Prostate gland (tissue), 2 donors: ENCODE measurements around the gene ERN1.

ENCODE experiments used
- CTCF ChIP-seq, 4 experiments: fragments of 200-600 bp in 2 of 4; fragments of 450-650 bp in 2 of 4; sonication (generic) in 2 of 4; IDR thresholded peaks; 1 replicate in 3 of 4; 2 replicates in 1 of 4; pipeline ENCODE4 v1.5.1; 2016 to 2019; ENCODE audit warnings: antibody characterized with exemption in 4 of 4, mild to moderate bottlenecking in 2 of 4, moderate library complexity in 2 of 4
- POLR2A ChIP-seq: fragments of 450-650 bp; IDR thresholded peaks from one replicate; pipeline ENCODE4 v1.6.1; 2016; ENCODE audit warnings: antibody characterized with exemption, mild to moderate bottlenecking

GRCh38 chr17:63989622-63990345 is 140.2 kb downstream of the ERN1 start:
- TF ChIP-seq POLR2A (no peak), CTCF (IDR thresholded peaks at IDR 0.05) (no peak)
